OCI-LY7 (cell line): ENCODE measurements around the gene ZC3H11A. TPM values are rescaled to one million over a fixed set of nuclear protein-coding genes. Genes with fewer than 3 reads are reported as not detected.
A peak's percentile ranks its signal among the peaks of the same experiment; 100 is the strongest.

Experiments
- BruUV-seq: library from RNA; stranded (reverse); fragments of 400-500 nt; replicated peaks from 2 replicates; lab custom pipeline; 2021; lab: Mats Ljungman, UMichigan
- CTCF ChIA-PET: fragments of 300-600 bp; sonication (Branson Sonifier 250); formaldehyde crosslinking; loops from one replicate; lab custom pipeline; 2022; ENCODE audit warnings: antibody characterized with exemption; ENCODE audit not compliant: unreplicated experiment; lab: Charles Lee
- POLR2A ChIA-PET: fragments of 300-600 bp; sonication (Branson Sonifier 250); formaldehyde crosslinking; loops from one replicate; lab custom pipeline; 2022; ENCODE audit warnings: antibody characterized with exemption; lab: Charles Lee
- DNase-seq: peaks from one replicate; pipeline ENCODE4 v3.0.0-alpha.2; 2015; ENCODE audit warnings: low spot score
- H2AFZ ChIP-seq: fragments of 200-600 bp; sonication (generic), shearing (Covaris generic); 2 replicates; pipeline ENCODE4 v1.6.1; 2014; ENCODE audit warnings: mild to moderate bottlenecking, antibody characterized with exemption, low read length, moderate library complexity
- H3K27ac ChIP-seq: fragments of 200-600 bp; sonication (generic); 2 replicates; pipeline ENCODE4 v1.5.1; 2014; ENCODE audit warnings: mixed run types, low read depth, mild to moderate bottlenecking, moderate library complexity, low read length, inconsistent platforms; ENCODE audit not compliant: poor library complexity, severe bottlenecking
- H3K36me3 ChIP-seq: fragments of 200-600 bp; sonication (generic); 2 replicates; pipeline ENCODE4 v1.6.1; 2014; ENCODE audit warnings: mild to moderate bottlenecking, antibody characterized with exemption, low read length, moderate library complexity, mixed read lengths; ENCODE audit not compliant: insufficient read depth
- H3K4me1 ChIP-seq: fragments of 200-600 bp; sonication (generic); 2 replicates; pipeline ENCODE4 v1.5.1; 2014; ENCODE audit warnings: mild to moderate bottlenecking, low read length; ENCODE audit not compliant: insufficient read depth, poor library complexity, severe bottlenecking
- H3K4me2 ChIP-seq: fragments of 200-600 bp; sonication (generic); 2 replicates; pipeline ENCODE4 v1.6.1; 2014; ENCODE audit warnings: mild to moderate bottlenecking, low read length
- H3K4me3 ChIP-seq: fragments of 200-600 bp; sonication (generic); 2 replicates; pipeline ENCODE4 v1.5.1; 2014; ENCODE audit warnings: mild to moderate bottlenecking, low read depth, low read length; ENCODE audit not compliant: poor library complexity, severe bottlenecking
- H3K79me2 ChIP-seq: fragments of 200-600 bp; sonication (generic); 2 replicates; pipeline ENCODE4 v1.6.1; 2016; ENCODE audit warnings: low read depth, mild to moderate bottlenecking, low read length, moderate library complexity, mixed read lengths; ENCODE audit not compliant: insufficient read depth
- H3K9me2 ChIP-seq: fragments of 200-600 bp; sonication (generic); 2 replicates; pipeline ENCODE4 v1.6.1; 2016; ENCODE audit warnings: mild to moderate bottlenecking, low read length, mixed read lengths; ENCODE audit not compliant: insufficient read depth
- H3K9me3 ChIP-seq: fragments of 200-600 bp; sonication (generic); 2 replicates; pipeline ENCODE4 v1.6.1; 2014; ENCODE audit warnings: mild to moderate bottlenecking, mixed run types, low read length, mixed read lengths
- H4K20me1 ChIP-seq: fragments of 200-600 bp; sonication (generic); 2 replicates; pipeline ENCODE4 v1.6.1; 2014; ENCODE audit warnings: mild to moderate bottlenecking, antibody characterized with exemption, low read length, moderate library complexity, mixed read lengths; ENCODE audit not compliant: insufficient read depth
- EZH2phosphoT487 ChIP-seq: fragments of 200-600 bp; sonication (generic); IDR thresholded peaks from 2 replicates; pipeline ENCODE4 v1.6.1; 2018; ENCODE audit warnings: low read depth, borderline replicate concordance, mild to moderate bottlenecking, mixed run types, antibody characterized with exemption, low read length, moderate library complexity, mixed read lengths
- intact Hi-C: fragments of 100-400 bp; cut with micrococcal nuclease; formaldehyde crosslinking; loops from one replicate; pipeline ENCODE4 v1.10.0; 2022; ENCODE audit not compliant: unreplicated experiment
- total RNA-seq, 2 experiments: library from RNA; depleted of rRNA in 1 of 2; stranded (reverse); fragments of >200 nt in 1 of 2; shearing (Covaris generic) in 1 of 2; gene quantifications; 2 replicates each; pipeline ENCODE4 v1.2.3, GENCODE V29; 2014 to 2022
- TF ChIP-seq, protein P1 (sequence below): fragments of 200-600 bp; sonication (generic); conservative IDR thresholded peaks from 2 replicates; pipeline ENCODE4 v1.5.1; 2014; ENCODE audit warnings: mild to moderate bottlenecking, antibody characterized with exemption, low read length, moderate library complexity, mixed read lengths

Gene ZC3H11A
- total RNA-seq, 2 experiments from 2014 or later, result 113 to 143 TPM

GRCh38 chr1:203772836-203773235 is 22.6 kb upstream of the ZC3H11A start:
- no peak for DNase-seq
- peaks cover 89% of the 10 kb centered on the region for H3K36me3 ChIP-seq
- peaks cover 11% of the 10 kb centered on the region; the same call in 1 of the 2 replicates for H3K79me2 ChIP-seq
- no TSS peak for BruUV-seq
- CTCF ChIA-PET, result no interaction called here
- no peaks in the 10 kb centered on the region for H3K9me2 ChIP-seq
- TF ChIP-seq, protein P1, sequence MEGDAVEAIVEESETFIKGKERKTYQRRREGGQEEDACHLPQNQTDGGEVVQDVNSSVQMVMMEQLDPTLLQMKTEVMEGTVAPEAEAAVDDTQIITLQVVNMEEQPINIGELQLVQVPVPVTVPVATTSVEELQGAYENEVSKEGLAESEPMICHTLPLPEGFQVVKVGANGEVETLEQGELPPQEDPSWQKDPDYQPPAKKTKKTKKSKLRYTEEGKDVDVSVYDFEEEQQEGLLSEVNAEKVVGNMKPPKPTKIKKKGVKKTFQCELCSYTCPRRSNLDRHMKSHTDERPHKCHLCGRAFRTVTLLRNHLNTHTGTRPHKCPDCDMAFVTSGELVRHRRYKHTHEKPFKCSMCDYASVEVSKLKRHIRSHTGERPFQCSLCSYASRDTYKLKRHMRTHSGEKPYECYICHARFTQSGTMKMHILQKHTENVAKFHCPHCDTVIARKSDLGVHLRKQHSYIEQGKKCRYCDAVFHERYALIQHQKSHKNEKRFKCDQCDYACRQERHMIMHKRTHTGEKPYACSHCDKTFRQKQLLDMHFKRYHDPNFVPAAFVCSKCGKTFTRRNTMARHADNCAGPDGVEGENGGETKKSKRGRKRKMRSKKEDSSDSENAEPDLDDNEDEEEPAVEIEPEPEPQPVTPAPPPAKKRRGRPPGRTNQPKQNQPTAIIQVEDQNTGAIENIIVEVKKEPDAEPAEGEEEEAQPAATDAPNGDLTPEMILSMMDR, result no peak
- TF ChIP-seq EZH2phosphoT487, result no peak
- no peaks in the 10 kb centered on the region for H3K9me3 ChIP-seq
- no peaks in the 10 kb centered on the region; the same call in 1 of the 2 replicates for H4K20me1 ChIP-seq
- H2AFZ ChIP-seq, result no peak overlapping the region
- no peak overlapping the region for H3K4me2 ChIP-seq
- H3K4me1 ChIP-seq, result peaks cover 17% of the 10 kb centered on the region
- intact Hi-C loops, result no loop called here
- no peak overlapping the region for H3K27ac ChIP-seq
- no peak overlapping the region for H3K4me3 ChIP-seq
- POLR2A ChIA-PET, result interaction anchor here (0.9 kb wide), 1 partner anchor 9 kb away, joined by 3 read pairs; no protein-coding TSS in a partner anchor

GRCh38 chr1:203776636-203777035 is 18.8 kb upstream of the ZC3H11A start:
- DNase-seq, result peak; percentile 35
- POLR2A ChIA-PET, result interaction anchor here (1.0 to 3.9 kb wide), 3 partner anchors 9 to 35 kb away, joined by 4 to 19 read pairs (median 7); partner anchors contain the start of gene LAX1
- intact Hi-C loops, result loop anchor here (2.0 kb wide), 1 partner anchor 74 kb away; no protein-coding TSS in a partner anchor
- BruUV-seq, result TSS peak; percentile 62
- no peak overlapping the region for H3K4me3 ChIP-seq
- no peaks in the 10 kb centered on the region for H4K20me1 ChIP-seq
- no peak for TF ChIP-seq EZH2phosphoT487
- TF ChIP-seq, protein P1, result peak; percentile 66; the same call in 1 of the 2 replicates
- peaks cover 67% of the 10 kb centered on the region for H3K36me3 ChIP-seq
- no peak overlapping the region for H3K4me2 ChIP-seq
- no peak overlapping the region for H3K27ac ChIP-seq
- CTCF ChIA-PET, result no interaction called here
- no peaks in the 10 kb centered on the region for H3K9me2 ChIP-seq
- H3K79me2 ChIP-seq, result no peaks in the 10 kb centered on the region
- H2AFZ ChIP-seq, result no peak overlapping the region
- peaks cover 6% of the 10 kb centered on the region for H3K4me1 ChIP-seq
- H3K9me3 ChIP-seq, result no peaks in the 10 kb centered on the region

GRCh38 chr1:203777596-203777995 is 17.8 kb upstream of the ZC3H11A start:
- Histone ChIP-seq H4K20me1 (no peaks in the 10 kb centered on the region), H3K36me3 (peaks cover 58% of the 10 kb centered on the region), H3K9me2 (no peaks in the 10 kb centered on the region), H3K4me1 (peaks cover 6% of the 10 kb centered on the region), H3K27ac (no peak overlapping the region), H3K9me3 (no peaks in the 10 kb centered on the region), H3K4me2 (no peak overlapping the region), H3K79me2 (no peaks in the 10 kb centered on the region), H3K4me3 (no peak overlapping the region), H2AFZ (no peak overlapping the region)
- POLR2A ChIA-PET, result interaction anchor here (3.9 kb wide), 1 partner anchor 12 kb away, joined by 19 read pairs; the partner anchor contains the start of gene LAX1
- no TSS peak for BruUV-seq
- no peak for DNase-seq
- CTCF ChIA-PET, result no interaction called here
- TF ChIP-seq EZH2phosphoT487, result no peak
- TF ChIP-seq, protein P1, result no peak
- intact Hi-C loops, result loop anchor here (2.0 kb wide), 1 partner anchor 75 kb away; no protein-coding TSS in a partner anchor
